B cell (primary cell): ENCODE data around the gene TSKU. TPM values are rescaled to one million over a fixed set of nuclear protein-coding genes. Genes with fewer than 3 reads are reported as not detected.

Source experiments
- ATAC-seq: fragments of 200-7000 bp; cut with Tn5 transposase; one replicate; pipeline ENCODE4 v1.10.0; 2021; ENCODE audit warnings: low read depth, mild to moderate bottlenecking, moderate number of reproducible peaks, moderate library complexity
- CTCF ChIA-PET: fragments of 350-600 bp; sonication (Branson Sonifier 250); formaldehyde crosslinking; loops from one replicate; lab custom pipeline; 2021; ENCODE audit warnings: antibody characterized with exemption, inconsistent platforms; lab: Charles Lee
- POLR2A ChIA-PET: fragments of 350-600 bp; sonication (Branson Sonifier 250); formaldehyde crosslinking; loops from one replicate; lab custom pipeline; 2021; ENCODE audit warnings: antibody characterized with exemption; lab: Charles Lee
- DNase-seq: peaks from one replicate; pipeline ENCODE4 v3.0.0; 2013
- H2AFZ ChIP-seq: 2 replicates; pipeline ENCODE4 v1.6.1; 2012; ENCODE audit warnings: mild to moderate bottlenecking, low read depth, low read length; ENCODE audit not compliant: insufficient read depth, poor library complexity, severe bottlenecking
- H3K27ac ChIP-seq, 2 donors: 1 replicate in 1 of 2; 2 replicates in 1 of 2; pipeline ENCODE4 v1.5.1; 2012 to 2013; ENCODE audit warnings: low read length in 2 of 2, mild to moderate bottlenecking in 2 of 2, moderate library complexity in 1 of 2
- H3K27me3 ChIP-seq, 4 experiments: fragments of 200-600 bp in 1 of 4; sonication (generic) in 1 of 4; replicated peaks in 1 of 4; 1 replicate in 2 of 4; 2 replicates in 2 of 4; pipeline versions ENCODE4 v1.6.1 to v1.7.0; 2013 to 2016; ENCODE audit warnings: low read length in 3 of 4, mild to moderate bottlenecking in 2 of 4, mixed read lengths in 1 of 4, moderate library complexity in 1 of 4; ENCODE audit not compliant: insufficient read depth in 4 of 4, control insufficient read depth in 3 of 4; ENCODE audit errors: control extremely low read depth in 1 of 4
- H3K36me3 ChIP-seq, 2 experiments: replicated peaks in 1 of 2; 1 replicate in 1 of 2; 2 replicates in 1 of 2; pipeline versions ENCODE4 v1.6.1 to v1.7.1; 2013; ENCODE audit warnings: low read length in 1 of 2; ENCODE audit not compliant: insufficient read depth in 2 of 2, control insufficient read depth in 1 of 2; ENCODE audit errors: control extremely low read depth in 1 of 2, extremely low read depth in 1 of 2
- H3K4me1 ChIP-seq, 2 donors: fragments of 200-600 bp in 1 of 2; sonication (generic) in 1 of 2; 1 replicate in 1 of 2; 2 replicates in 1 of 2; pipeline versions ENCODE4 v1.5.1 to v1.6.1; 2013 to 2017; ENCODE audit warnings: low read length in 2 of 2; ENCODE audit not compliant: control insufficient read depth in 2 of 2, insufficient read depth in 2 of 2
- H3K4me2 ChIP-seq: replicated peaks from 2 replicates; pipeline ENCODE3; 2012; ENCODE audit warnings: mild to moderate bottlenecking, low read depth, low read length; ENCODE audit not compliant: poor library complexity, severe bottlenecking
- H3K4me3 ChIP-seq, 5 experiments: fragments of 200-600 bp in 1 of 5; sonication (generic) in 1 of 5; 1 replicate in 3 of 5; 2 replicates in 2 of 5; pipeline versions ENCODE4 v1.5.1 to v1.7.0; 2011 to 2016; ENCODE audit warnings: low read length in 4 of 5, mild to moderate bottlenecking in 4 of 5, low read depth in 2 of 5, control low read depth in 1 of 5, moderate library complexity in 1 of 5; ENCODE audit not compliant: insufficient read depth in 1 of 5; ENCODE audit errors: control extremely low read depth in 1 of 5, extremely low read depth in 1 of 5
- H3K79me2 ChIP-seq: fragments of 200-600 bp; sonication (generic); one replicate; pipeline ENCODE4 v1.6.0; 2016; ENCODE audit warnings: low read length; ENCODE audit not compliant: control insufficient read depth, insufficient read depth
- H3K9ac ChIP-seq: fragments of 200-600 bp; sonication (generic); 2 replicates; pipeline ENCODE4 v1.6.1; 2017; ENCODE audit warnings: mild to moderate bottlenecking, low read length, moderate library complexity
- H3K9me3 ChIP-seq, 3 donors: one replicate each; pipeline versions ENCODE4 v1.6.1 to v1.7.1; 2013; ENCODE audit warnings: low read length in 2 of 3; ENCODE audit not compliant: control insufficient read depth in 2 of 3, insufficient read depth in 1 of 3; ENCODE audit errors: control extremely low read depth in 1 of 3
- H4K20me1 ChIP-seq: 2 replicates; pipeline ENCODE4 v1.6.0; 2012; ENCODE audit warnings: mild to moderate bottlenecking, low read length; ENCODE audit not compliant: insufficient read depth, control insufficient read depth, poor library complexity, severe bottlenecking
- H3K27ac Mint-ChIP-seq: one replicate; pipeline ENCODE4 v1.8.0; 2021; ENCODE audit warnings: mixed read lengths
- H3K27me3 Mint-ChIP-seq: one replicate; pipeline ENCODE4 v1.8.0; 2021; ENCODE audit warnings: mixed read lengths
- H3K4me1 Mint-ChIP-seq: one replicate; pipeline ENCODE4 v1.8.0; 2021; ENCODE audit warnings: mixed read lengths
- H3K4me3 Mint-ChIP-seq: one replicate; pipeline ENCODE4 v1.8.0; 2021; ENCODE audit warnings: mixed read lengths
- H3K9me3 Mint-ChIP-seq: one replicate; pipeline ENCODE4 v1.8.0; 2022; ENCODE audit warnings: mixed read lengths; ENCODE audit not compliant: insufficient read depth
- CTCF ChIP-seq: fragments of 200-600 bp; IDR thresholded peaks from one replicate; pipeline ENCODE4 v1.8.0; 2022; ENCODE audit warnings: antibody characterized with exemption, mild to moderate bottlenecking
- EZH2 ChIP-seq: IDR thresholded peaks from 2 replicates; pipeline ENCODE4 v1.6.1; 2012; ENCODE audit warnings: borderline replicate concordance, low read depth, mild to moderate bottlenecking, moderate library complexity, low read length; ENCODE audit not compliant: insufficient read depth, poor library complexity, severe bottlenecking
- WGBS: methylation state at CpG from one replicate; pipeline ENCODE4 v1.1.5; 2013; ENCODE audit warnings: missing lambda C conversion rate; ENCODE audit not compliant: insufficient coverage; 5-methylcytosine and 5-hydroxymethylcytosine counted together
- intact Hi-C: fragments of 100-400 bp; cut with micrococcal nuclease; formaldehyde crosslinking; loops from one replicate; pipeline ENCODE4 v1.10.0; 2022
- polyA plus RNA-seq: library from polyadenylated mRNA; depleted of rRNA; stranded (reverse); fragments of >200 nt; gene quantifications from 2 replicates; pipeline ENCODE4 v1.2.3, GENCODE V29; 2012
- total RNA-seq, 2 donors: library from RNA; stranded (reverse); fragments of 120-200 nt in 1 of 2; gene quantifications; 1 replicate in 1 of 2; 2 replicates in 1 of 2; pipeline versions ENCODE4 v1.2.3 to v1.2.4, GENCODE V29; 2013 to 2022

TSKU gene
- total and polyA plus RNA-seq, 2 donors (not counting 1 experiment from before 2014, with no cell fraction given): not detected

GRCh38 chr11:76791861-76792260, 8.7 kb downstream of the TSKU start:
- Histone ChIP-seq H3K36me3 (no peaks in the 10 kb centered on the region), H3K4me2 (no peak overlapping the region), H3K27me3 (no peaks in the 10 kb centered on the region), H3K79me2 (no peaks in the 10 kb centered on the region), H3K27ac (no peak overlapping the region), H3K9me3 (no peaks in the 10 kb centered on the region), H3K9ac (no peak overlapping the region), H3K4me1 (no peaks in the 10 kb centered on the region), H3K4me3 (no peak overlapping the region), H2AFZ (no peak overlapping the region), H4K20me1 (no peaks in the 10 kb centered on the region)
- ChIA-PET CTCF (no interaction called here), POLR2A (no interaction called here)
- TF ChIP-seq EZH2 (no peak), CTCF (no peak)
- intact Hi-C loops: no loop called here
- DNase-seq (no peak), ATAC-seq (no peak)
- no peak overlapping the region for H3K4me3 Mint-ChIP-seq
- no peak overlapping the region for H3K27ac Mint-ChIP-seq
- H3K27me3 Mint-ChIP-seq: peaks cover 4% of the 10 kb centered on the region
- WGBS: 85% methylated on average over 6 of the region's 6 CpGs
- no peaks in the 10 kb centered on the region for H3K4me1 Mint-ChIP-seq
- no peaks in the 10 kb centered on the region for H3K9me3 Mint-ChIP-seq

GRCh38 chr11:76792505-76793264, 9.5 kb downstream of the TSKU start:
- H2AFZ ChIP-seq: no peak overlapping the region
- no peaks in the 10 kb centered on the region for H3K36me3 ChIP-seq
- H3K27me3 Mint-ChIP-seq: no peaks in the 10 kb centered on the region
- H3K27me3 ChIP-seq: no peaks in the 10 kb centered on the region
- DNase-seq (no peak), ATAC-seq (no peak)
- no peak overlapping the region for H3K27ac ChIP-seq
- TF ChIP-seq EZH2: no peak
- TF ChIP-seq CTCF: no peak
- intact Hi-C loops: no loop called here
- no peaks in the 10 kb centered on the region for H3K9me3 ChIP-seq
- no peaks in the 10 kb centered on the region for H3K4me1 ChIP-seq
- H3K9ac ChIP-seq: no peak overlapping the region
- no peak overlapping the region for H3K4me3 Mint-ChIP-seq
- POLR2A ChIA-PET: no interaction called here
- no peaks in the 10 kb centered on the region for H3K4me1 Mint-ChIP-seq
- H4K20me1 ChIP-seq: no peaks in the 10 kb centered on the region
- CTCF ChIA-PET: no interaction called here
- H3K79me2 ChIP-seq: no peaks in the 10 kb centered on the region
- no peaks in the 10 kb centered on the region for H3K9me3 Mint-ChIP-seq
- H3K4me2 ChIP-seq: no peak overlapping the region
- 95% methylated on average over 9 of the region's 13 CpGs for WGBS
- H3K27ac Mint-ChIP-seq: no peak overlapping the region
- no peak overlapping the region for H3K4me3 ChIP-seq
